WTC11 (cell line): ENCODE measurements around the gene BAIAP2.

Experiments
- CREB1 ChIP-seq: sonication (generic); formaldehyde crosslinking; IDR thresholded peaks from 2 replicates; pipeline ENCODE4 v1.8.0; 2023; ENCODE audit warnings: mild to moderate bottlenecking, missing genetic modification reagents
- CTCF ChIP-seq: fragments of 200-600 bp; IDR thresholded peaks from 2 replicates; pipeline ENCODE4 v1.8.0; 2022; ENCODE audit warnings: antibody characterized with exemption
- NFYB ChIP-seq: sonication (generic); formaldehyde crosslinking; conservative IDR thresholded peaks from 2 replicates; pipeline ENCODE4 v1.8.0; 2022; ENCODE audit warnings: low read depth, missing genetic modification reagents
- SP1 ChIP-seq: sonication (generic); formaldehyde crosslinking; conservative IDR thresholded peaks from 2 replicates; pipeline ENCODE4 v1.8.1; 2022; ENCODE audit warnings: missing genetic modification reagents
- ZBTB21 ChIP-seq: sonication (generic); formaldehyde crosslinking; IDR thresholded peaks from 2 replicates; pipeline ENCODE4 v1.8.1; 2023; ENCODE audit warnings: mild to moderate bottlenecking, missing genetic modification reagents, borderline replicate concordance
- ZNF219 ChIP-seq: sonication (generic); formaldehyde crosslinking; IDR thresholded peaks from 2 replicates; pipeline ENCODE4 v1.8.0; 2023; ENCODE audit warnings: missing genetic modification reagents, mild to moderate bottlenecking, borderline replicate concordance
- TF ChIP-seq, protein P1 (sequence below): sonication (generic); formaldehyde crosslinking; IDR thresholded peaks from 2 replicates; pipeline ENCODE4 v1.8.0; 2022; ENCODE audit warnings: missing genetic modification reagents

GRCh38 chr17:81115749-81116464 lies 81.0 kb downstream of the BAIAP2 start:
- TF ChIP-seq SP1 (CRISPR knock-in tag): no peak
- TF ChIP-seq, protein P1, sequence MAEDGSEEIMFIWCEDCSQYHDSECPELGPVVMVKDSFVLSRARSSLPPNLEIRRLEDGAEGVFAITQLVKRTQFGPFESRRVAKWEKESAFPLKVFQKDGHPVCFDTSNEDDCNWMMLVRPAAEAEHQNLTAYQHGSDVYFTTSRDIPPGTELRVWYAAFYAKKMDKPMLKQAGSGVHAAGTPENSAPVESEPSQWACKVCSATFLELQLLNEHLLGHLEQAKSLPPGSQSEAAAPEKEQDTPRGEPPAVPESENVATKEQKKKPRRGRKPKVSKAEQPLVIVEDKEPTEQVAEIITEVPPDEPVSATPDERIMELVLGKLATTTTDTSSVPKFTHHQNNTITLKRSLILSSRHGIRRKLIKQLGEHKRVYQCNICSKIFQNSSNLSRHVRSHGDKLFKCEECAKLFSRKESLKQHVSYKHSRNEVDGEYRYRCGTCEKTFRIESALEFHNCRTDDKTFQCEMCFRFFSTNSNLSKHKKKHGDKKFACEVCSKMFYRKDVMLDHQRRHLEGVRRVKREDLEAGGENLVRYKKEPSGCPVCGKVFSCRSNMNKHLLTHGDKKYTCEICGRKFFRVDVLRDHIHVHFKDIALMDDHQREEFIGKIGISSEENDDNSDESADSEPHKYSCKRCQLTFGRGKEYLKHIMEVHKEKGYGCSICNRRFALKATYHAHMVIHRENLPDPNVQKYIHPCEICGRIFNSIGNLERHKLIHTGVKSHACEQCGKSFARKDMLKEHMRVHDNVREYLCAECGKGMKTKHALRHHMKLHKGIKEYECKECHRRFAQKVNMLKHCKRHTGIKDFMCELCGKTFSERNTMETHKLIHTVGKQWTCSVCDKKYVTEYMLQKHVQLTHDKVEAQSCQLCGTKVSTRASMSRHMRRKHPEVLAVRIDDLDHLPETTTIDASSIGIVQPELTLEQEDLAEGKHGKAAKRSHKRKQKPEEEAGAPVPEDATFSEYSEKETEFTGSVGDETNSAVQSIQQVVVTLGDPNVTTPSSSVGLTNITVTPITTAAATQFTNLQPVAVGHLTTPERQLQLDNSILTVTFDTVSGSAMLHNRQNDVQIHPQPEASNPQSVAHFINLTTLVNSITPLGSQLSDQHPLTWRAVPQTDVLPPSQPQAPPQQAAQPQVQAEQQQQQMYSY (CRISPR knock-in tag): no peak
- TF ChIP-seq CTCF: no peak
- no peak for TF ChIP-seq ZNF219 (CRISPR knock-in tag)
- no peak for TF ChIP-seq NFYB (CRISPR knock-in tag)
- TF ChIP-seq CREB1: no peak
- no peak for TF ChIP-seq ZBTB21 (CRISPR knock-in tag)
